SJCRH30 (cell line): ENCODE data around the gene NCR3LG1. TPM values are rescaled to one million over a fixed set of nuclear protein-coding genes. Genes with fewer than 3 reads are reported as not detected.
"Not testable (repeated sequence)": the region's sequence is repeated elsewhere in the genome, so short reads cannot be mapped to it uniquely, and the experiment has no call there.

Source experiments
- DNase-seq, 2 experiments: peaks; one replicate each; pipeline ENCODE4 v3.0.0-alpha.2; 2015 to 2020
- H3K27ac ChIP-seq: fragments of 250-450 bp; sonication (Bioruptor Pico); 2 replicates; pipeline ENCODE4 v1.5.1; 2020; ENCODE audit warnings: mild to moderate bottlenecking, moderate library complexity
- H3K27me3 ChIP-seq: fragments of 250-450 bp; sonication (Bioruptor Pico); 2 replicates; pipeline ENCODE4 v1.5.1; 2020; ENCODE audit warnings: mild to moderate bottlenecking, moderate library complexity
- H3K36me3 ChIP-seq: fragments of 250-450 bp; sonication (Bioruptor Pico); 2 replicates; pipeline ENCODE4 v1.5.1; 2020; ENCODE audit warnings: mild to moderate bottlenecking, moderate library complexity
- H3K4me1 ChIP-seq: fragments of 250-450 bp; sonication (Bioruptor Pico); 2 replicates; pipeline ENCODE4 v1.5.1; 2020; ENCODE audit warnings: mild to moderate bottlenecking, moderate library complexity
- H3K4me3 ChIP-seq: fragments of 250-450 bp; sonication (Bioruptor Pico); 2 replicates; pipeline ENCODE4 v1.5.1; 2020; ENCODE audit warnings: mild to moderate bottlenecking, moderate library complexity
- H3K9me3 ChIP-seq: fragments of 250-450 bp; sonication (Bioruptor Pico); replicated peaks from 2 replicates; pipeline ENCODE4 v1.5.1; 2020; ENCODE audit warnings: mild to moderate bottlenecking, moderate library complexity
- total RNA-seq: library from RNA; depleted of rRNA; stranded (reverse); fragments of >200 nt; shearing (Covaris generic); gene quantifications from 2 replicates; pipeline ENCODE4 v1.2.3, GENCODE V29; 2014; rRNA removed

The NCR3LG1 gene
- total RNA-seq, 1 experiment from 2014 or later, result 8.1 TPM

GRCh38 chr11:17426233-17426632 lies 74.6 kb downstream of the NCR3LG1 start:
- not testable (repeated sequence) for DNase-seq, H3K27ac ChIP-seq, H3K27me3 ChIP-seq, H3K4me1 ChIP-seq, H3K9me3 ChIP-seq, H3K36me3 ChIP-seq, H3K4me3 ChIP-seq

Other genes starting within 250 kb of the NCR3LG1 start
- 61.0 and 64.3 TPM in 2 replicates for gene PIK3C2A, start 143.8 kb upstream of the NCR3LG1 start, total RNA-seq
- gene NUCB2, start 75.1 kb upstream of the NCR3LG1 start, total RNA-seq, result 29.4 and 32.6 TPM in 2 replicates
- 4.8 and 5.9 TPM in 2 replicates for gene KCNJ11, start 36.9 kb downstream of the NCR3LG1 start, total RNA-seq
- gene ABCC8, start 125.0 kb downstream of the NCR3LG1 start, total RNA-seq, result not detected in 2 replicates
- 0.35 and 0.47 TPM in 2 replicates for gene USH1C, start 192.6 kb downstream of the NCR3LG1 start, total RNA-seq
- gene OTOG, start 195.5 kb downstream of the NCR3LG1 start, total RNA-seq, result 3.3 and 5.9 TPM in 2 replicates